AG04450 (cell line): ENCODE measurements around the gene HDAC2. TPM values are rescaled to one million over a fixed set of nuclear protein-coding genes. Genes with fewer than 3 reads are reported as not detected.
A peak's percentile ranks its signal among the peaks of the same experiment; 100 is the strongest.
"Not testable (repeated sequence)": the region's sequence is repeated elsewhere in the genome, so short reads cannot be mapped to it uniquely, and the experiment has no call there.

Experiments used
- CTCF ChIA-PET: fragments of 300-600, 350-600 bp; formaldehyde crosslinking; extraction: SDS; loops from one replicate; lab custom pipeline; 2022; ENCODE audit warnings: antibody characterized with exemption, inconsistent platforms; lab: Charles Lee
- POLR2A ChIA-PET: fragments of 350-600 bp; formaldehyde crosslinking; extraction: SDS; loops from one replicate; lab custom pipeline; 2021; ENCODE audit warnings: antibody characterized with exemption, inconsistent platforms; lab: Yijun Ruan, JAX
- DNase-seq: peaks from one replicate; pipeline ENCODE4 v3.0.0-alpha.2; 2011; ENCODE audit warnings: low read depth, low spot score
- H3K27ac ChIP-seq: one replicate; pipeline ENCODE4 v1.5.1; 2012; ENCODE audit warnings: low read depth, low read length, control low read depth
- H3K27me3 ChIP-seq: one replicate; pipeline ENCODE4 v1.6.0; 2012; ENCODE audit warnings: low read length; ENCODE audit not compliant: control insufficient read depth, insufficient read depth
- H3K4me3 ChIP-seq: 2 replicates; pipeline ENCODE4 v1.5.1; 2011; ENCODE audit warnings: mild to moderate bottlenecking, low read depth, low read length, control low read depth
- H3K9me3 ChIP-seq: 2 replicates; pipeline ENCODE4 v1.5.1; 2012; ENCODE audit warnings: low read length; ENCODE audit not compliant: control insufficient read depth, insufficient read depth
- polyA minus RNA-seq: library from RNA; depleted of rRNA, polyadenylated mRNA; stranded (reverse); fragments of >200 nt; gene quantifications from 2 replicates; pipeline ENCODE4 v1.2.3, GENCODE V29; 2011; rRNA and poly(A)+ RNA removed
- polyA plus RNA-seq: library from polyadenylated mRNA; depleted of rRNA; stranded (reverse); fragments of >200 nt; gene quantifications from 2 replicates; pipeline ENCODE4 v1.2.3, GENCODE V29; 2011; rRNA removed
- TF ChIP-seq, protein P1 (sequence below): IDR thresholded peaks from 2 replicates; pipeline ENCODE4 v1.5.1; 2011; ENCODE audit warnings: low read depth, low read length, control low read depth, inconsistent platforms

HDAC2 gene
- 171 and 242 TPM in 2 replicates for polyA plus RNA-seq
- polyA minus RNA-seq: 101 and 219 TPM in 2 replicates

DNA sequence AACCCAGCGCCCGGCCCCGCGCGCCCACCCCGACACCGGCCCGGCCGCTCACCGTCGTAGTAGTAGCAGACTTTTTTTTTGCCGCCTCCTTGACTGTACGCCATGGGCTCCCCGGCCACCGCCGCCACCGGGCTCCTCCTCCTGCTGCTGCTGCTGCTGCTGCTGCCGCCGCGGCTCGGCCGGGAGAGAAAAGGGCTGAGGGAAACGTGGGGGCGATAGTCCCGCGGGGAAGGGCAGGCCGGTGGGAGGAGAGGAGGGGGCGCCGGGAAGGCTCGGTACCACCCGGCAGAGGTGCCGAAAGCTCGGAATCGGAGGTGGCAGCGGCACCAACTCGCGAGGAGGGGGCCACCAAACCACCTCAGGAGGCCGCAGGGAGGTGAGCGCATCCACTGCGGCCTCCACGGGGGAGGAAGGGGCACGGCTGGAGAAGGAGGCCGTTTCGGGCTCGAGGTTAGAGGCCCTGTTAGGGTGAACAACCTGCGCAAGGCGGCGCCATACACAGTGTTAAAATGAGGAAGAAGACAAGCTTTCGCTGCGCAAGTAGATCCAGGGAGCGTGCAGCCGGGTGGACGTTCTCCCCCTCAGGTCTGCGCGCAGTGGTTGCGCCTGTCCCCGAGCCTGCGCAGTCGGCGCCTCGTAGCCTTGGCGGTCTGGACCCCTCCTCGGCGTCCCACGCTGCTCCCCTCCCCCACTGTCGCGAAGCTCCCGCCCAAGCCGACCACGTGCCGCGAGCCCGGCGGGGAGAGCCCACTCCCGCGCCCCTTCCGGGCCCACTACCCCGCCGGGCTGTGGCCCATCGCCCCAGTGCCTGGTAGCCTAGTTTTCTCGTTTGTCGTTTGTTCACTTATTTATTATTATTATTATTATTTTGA, at the start of gene HDAC2:
Gene HDAC2, minus strand, starts transcription at position 344 of the 872 bp plus-strand sequence. Its CDS starts 240 bp downstream, at position 104.
- ChIA-PET CTCF (interaction anchor here (0.5 to 1.5 kb wide), 5 partner anchors 10 to 1065 kb away, joined by 4 to 7 read pairs (median 4); no protein-coding TSS in a partner anchor), POLR2A (no interaction called here)
- peak; percentile 37 for DNase-seq
- no peaks in the 10 kb centered on the region for H3K27me3 ChIP-seq
- H3K9me3 ChIP-seq: no peaks in the 10 kb centered on the region; the same call in 1 of the 2 replicates
- peak within 1 kb of the TSS; percentile 85 for H3K27ac ChIP-seq
- TF ChIP-seq, protein P1, sequence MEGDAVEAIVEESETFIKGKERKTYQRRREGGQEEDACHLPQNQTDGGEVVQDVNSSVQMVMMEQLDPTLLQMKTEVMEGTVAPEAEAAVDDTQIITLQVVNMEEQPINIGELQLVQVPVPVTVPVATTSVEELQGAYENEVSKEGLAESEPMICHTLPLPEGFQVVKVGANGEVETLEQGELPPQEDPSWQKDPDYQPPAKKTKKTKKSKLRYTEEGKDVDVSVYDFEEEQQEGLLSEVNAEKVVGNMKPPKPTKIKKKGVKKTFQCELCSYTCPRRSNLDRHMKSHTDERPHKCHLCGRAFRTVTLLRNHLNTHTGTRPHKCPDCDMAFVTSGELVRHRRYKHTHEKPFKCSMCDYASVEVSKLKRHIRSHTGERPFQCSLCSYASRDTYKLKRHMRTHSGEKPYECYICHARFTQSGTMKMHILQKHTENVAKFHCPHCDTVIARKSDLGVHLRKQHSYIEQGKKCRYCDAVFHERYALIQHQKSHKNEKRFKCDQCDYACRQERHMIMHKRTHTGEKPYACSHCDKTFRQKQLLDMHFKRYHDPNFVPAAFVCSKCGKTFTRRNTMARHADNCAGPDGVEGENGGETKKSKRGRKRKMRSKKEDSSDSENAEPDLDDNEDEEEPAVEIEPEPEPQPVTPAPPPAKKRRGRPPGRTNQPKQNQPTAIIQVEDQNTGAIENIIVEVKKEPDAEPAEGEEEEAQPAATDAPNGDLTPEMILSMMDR: no peak
- H3K4me3 ChIP-seq: peak within 1 kb of the TSS; percentile 90

DNA sequence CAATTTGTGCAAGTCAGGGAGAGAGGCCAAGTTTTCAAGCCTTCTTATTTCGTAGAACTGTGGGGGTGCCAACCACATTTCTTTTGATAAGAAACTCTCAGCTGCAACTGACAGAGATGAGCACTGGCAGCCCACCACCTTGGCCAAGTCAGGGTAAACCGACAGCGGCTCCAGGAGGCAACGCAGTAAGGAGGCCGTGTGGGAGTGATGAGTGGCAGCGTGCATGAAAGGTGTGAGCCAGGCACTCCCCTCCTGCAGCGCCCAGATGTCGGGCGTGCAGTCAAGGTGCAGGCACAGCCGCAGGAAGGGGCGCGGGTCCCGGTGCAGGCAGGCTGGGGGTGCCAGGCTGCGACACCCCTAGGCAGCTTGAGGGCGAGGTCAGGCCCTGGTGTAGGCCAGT, 49.2 kb upstream of the HDAC2 start:
- no peak overlapping the region for H3K4me3 ChIP-seq
- CTCF ChIA-PET: interaction anchor here (0.8 kb wide), 1 partner anchor 25 kb away, joined by 4 read pairs; no protein-coding TSS in a partner anchor
- TF ChIP-seq, protein P1: no peak
- POLR2A ChIA-PET: no interaction called here
- no peaks in the 10 kb centered on the region for H3K27me3 ChIP-seq
- H3K9me3 ChIP-seq: peaks cover 4% of the 10 kb centered on the region; the same call in 1 of the 2 replicates
- DNase-seq: no peak
- no peak overlapping the region for H3K27ac ChIP-seq

DNA sequence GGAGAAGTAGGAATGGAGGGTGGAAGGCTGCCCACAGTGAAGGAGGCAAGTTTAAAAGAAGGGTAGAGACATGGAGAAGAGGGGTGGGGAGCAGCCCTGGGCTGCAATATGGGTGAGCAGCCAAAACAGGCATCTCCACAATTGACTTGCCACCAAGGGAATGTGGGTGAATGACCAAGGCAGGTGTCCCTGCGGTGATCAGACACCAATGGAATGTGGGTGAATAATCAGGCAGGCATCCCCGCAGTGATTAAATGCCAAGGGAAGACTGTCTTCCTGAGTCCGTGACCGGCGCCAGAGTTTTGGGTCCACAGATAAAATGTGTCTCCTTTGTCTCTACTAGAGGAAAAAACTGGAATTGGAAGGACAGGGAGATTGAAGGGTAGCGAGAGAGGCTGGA, 46.2 kb upstream of the HDAC2 start:
- POLR2A ChIA-PET, H3K4me3 ChIP-seq, H3K9me3 ChIP-seq, DNase-seq, H3K27me3 ChIP-seq, H3K27ac ChIP-seq, CTCF ChIA-PET: not testable (repeated sequence)

DNA sequence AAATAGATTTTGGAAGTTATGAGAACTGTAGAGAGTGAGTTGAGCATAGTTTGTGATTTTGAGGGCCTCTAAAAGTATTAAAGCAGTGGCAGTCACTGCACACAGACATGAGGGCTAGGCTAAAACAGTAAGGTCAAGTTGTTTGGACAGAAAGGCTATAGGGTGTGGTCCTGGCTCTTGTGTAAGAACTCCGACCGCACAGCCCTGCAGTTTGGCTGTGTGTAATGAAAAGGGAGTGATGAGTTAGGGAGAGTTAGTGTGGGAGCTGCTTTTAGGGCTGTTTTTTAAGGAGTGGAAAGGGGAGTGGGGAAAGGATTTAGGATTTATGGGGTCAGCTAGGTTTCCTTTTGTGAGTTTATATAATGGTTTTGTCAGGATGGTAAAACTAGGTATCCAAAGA, 43.2 kb upstream of the HDAC2 start:
- H3K9me3 ChIP-seq, H3K27me3 ChIP-seq, POLR2A ChIA-PET, DNase-seq, H3K27ac ChIP-seq, H3K4me3 ChIP-seq, CTCF ChIA-PET: not testable (repeated sequence)

DNA sequence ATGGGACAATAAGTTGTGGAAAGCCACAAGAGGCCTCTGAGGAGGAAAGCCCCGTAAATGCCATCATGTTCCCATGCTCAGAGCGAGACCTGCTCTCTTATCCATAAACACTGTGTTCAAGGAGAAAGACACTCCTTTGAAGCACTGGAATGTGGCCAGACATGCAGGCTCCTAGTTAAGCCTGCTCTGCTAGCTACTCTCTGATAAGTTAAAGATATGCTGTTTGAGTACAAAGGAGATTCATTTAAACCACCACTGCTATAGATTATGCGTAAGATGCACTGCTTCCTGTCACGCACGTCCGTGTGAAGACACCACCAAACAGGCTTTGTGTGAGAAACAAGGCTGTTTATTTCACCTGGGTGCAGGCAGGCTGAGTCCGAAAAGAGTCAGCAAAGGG, 40.5 kb upstream of the HDAC2 start:
- H3K9me3 ChIP-seq, H3K27ac ChIP-seq, H3K4me3 ChIP-seq, CTCF ChIA-PET, H3K27me3 ChIP-seq, POLR2A ChIA-PET, DNase-seq: not testable (repeated sequence)

DNA sequence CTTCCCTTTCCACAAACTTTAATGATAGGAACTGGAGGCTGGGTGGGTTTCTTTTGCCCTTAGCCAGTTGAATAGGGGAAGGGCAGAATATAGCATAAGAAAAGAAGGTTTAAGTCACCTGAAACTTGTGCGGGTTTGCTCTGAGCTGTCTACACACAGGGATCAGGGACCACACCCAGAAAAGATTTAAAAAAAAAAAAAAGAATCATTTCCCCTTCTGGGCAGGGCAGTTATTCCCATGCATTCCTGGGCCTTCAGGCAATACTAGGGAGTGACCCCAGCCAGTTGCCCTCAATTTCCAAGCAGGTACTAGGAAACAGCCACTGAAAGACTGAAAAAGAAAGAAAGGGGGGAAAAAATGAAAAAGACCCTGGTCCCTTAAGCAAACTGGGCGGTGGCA, 39.6 kb upstream of the HDAC2 start:
- no peak for DNase-seq
- H3K27me3 ChIP-seq: no peaks in the 10 kb centered on the region
- H3K4me3 ChIP-seq: no peak overlapping the region
- TF ChIP-seq, protein P1: no peak
- CTCF ChIA-PET: interaction anchor here (1.5 kb wide), 1 partner anchor 15 kb away, joined by 9 read pairs; no protein-coding TSS in a partner anchor
- no peaks in the 10 kb centered on the region; the same call in 1 of the 2 replicates for H3K9me3 ChIP-seq
- no peak overlapping the region for H3K27ac ChIP-seq
- POLR2A ChIA-PET: no interaction called here
